HepG2 (cell line): ENCODE results near the gene SPIRE1. TPM values are rescaled to one million over a fixed set of nuclear protein-coding genes. Genes with fewer than 3 reads are reported as not detected.

ENCODE experiments used
- ATAC-seq: fragments of 200-7000 bp; cut with Tn5 transposase; 3 replicates; pipeline ENCODE4 v1.9.1; 2020; ENCODE audit warnings: mild to moderate bottlenecking, moderate library complexity
- BruUV-seq: library from RNA; stranded (reverse); fragments of 400-500 nt; replicated peaks from 2 replicates; lab custom pipeline; 2021; lab: Mats Ljungman, UMichigan
- CTCF ChIA-PET: fragments of 300-600 bp; formaldehyde crosslinking; extraction: SDS; loops from one replicate; lab custom pipeline; 2021; ENCODE audit warnings: low total read pairs, inconsistent platforms, low intra/inter-chr PET ratio; lab: Yijun Ruan, JAX
- POLR2A ChIA-PET: fragments of 350-600 bp; sonication (Branson Sonifier 250); formaldehyde crosslinking; loops from one replicate; lab custom pipeline; 2020; ENCODE audit warnings: antibody characterized with exemption, inconsistent platforms; lab: Yijun Ruan, JAX
- DNase-seq: peaks from one replicate; pipeline ENCODE4 v3.0.0-alpha.2; 2015; ENCODE audit warnings: low spot score
- FAIRE-seq: peaks from 3 replicates; lab custom pipeline; 2011; peaks lifted over from hg19 to GRCh38; lab: Jason Lieb, UNC
- H2AFZ ChIP-seq: one replicate; pipeline ENCODE4 v1.6.1; 2011; ENCODE audit warnings: low read length, inconsistent platforms
- H3K27ac ChIP-seq: fragments of 300-600 bp; 3 replicates; pipeline ENCODE4 v1.8.0; 2011; ENCODE audit warnings: mixed run types, mild to moderate bottlenecking, mixed read lengths, low read length, inconsistent platforms; ENCODE audit not compliant: insufficient read depth; ENCODE audit errors: extremely low read length
- H3K27me3 ChIP-seq, 2 experiments: fragments of 200-600 bp in 1 of 2; 2 replicates in 1 of 2; 3 replicates in 1 of 2; pipeline versions ENCODE4 v1.6.0 to v1.8.0; 2011; ENCODE audit warnings: low read length in 2 of 2, mild to moderate bottlenecking in 2 of 2, moderate library complexity in 2 of 2, inconsistent platforms in 1 of 2; ENCODE audit not compliant: insufficient read depth in 2 of 2, control insufficient read depth in 1 of 2
- H3K36me3 ChIP-seq, 2 experiments: fragments of 200-600 bp in 1 of 2; replicated peaks in 1 of 2; 2 replicates in 1 of 2; 3 replicates in 1 of 2; pipeline versions ENCODE4 v1.5.1 to v1.8.0; 2011; ENCODE audit warnings: low read length in 2 of 2, inconsistent platforms in 1 of 2; ENCODE audit not compliant: insufficient read depth in 2 of 2, control insufficient read depth in 1 of 2
- H3K4me1 ChIP-seq: 2 replicates; pipeline ENCODE4 v1.5.1; 2012; ENCODE audit warnings: low read length, inconsistent platforms; ENCODE audit not compliant: insufficient read depth
- H3K4me2 ChIP-seq: 2 replicates; pipeline ENCODE4 v1.6.0; 2011; ENCODE audit warnings: low read depth, low read length, inconsistent platforms
- H3K4me3 ChIP-seq, 3 experiments: fragments of 200-600 bp in 1 of 3; sonication (generic), shearing (Covaris generic) in 1 of 3; replicated peaks in 1 of 3; 2 replicates each; pipeline ENCODE4 v1.5.1; 2011 to 2016; ENCODE audit warnings: low read length in 3 of 3, inconsistent platforms in 2 of 3, low read depth in 2 of 3, mild to moderate bottlenecking in 2 of 3, control low read depth in 1 of 3, mixed read lengths in 1 of 3; ENCODE audit not compliant: insufficient read depth in 1 of 3
- H3K79me2 ChIP-seq: one replicate; pipeline ENCODE4 v1.6.1; 2011; ENCODE audit warnings: low read length, inconsistent platforms; ENCODE audit not compliant: insufficient read depth
- H3K9ac ChIP-seq: 2 replicates; pipeline ENCODE4 v1.6.0; 2011; ENCODE audit warnings: mild to moderate bottlenecking, low read depth, low read length, inconsistent platforms; ENCODE audit not compliant: insufficient read depth
- H3K9me3 ChIP-seq: 2 replicates; pipeline ENCODE4 v1.5.1; 2012; ENCODE audit warnings: mild to moderate bottlenecking, low read length
- H4K20me1 ChIP-seq: 2 replicates; pipeline ENCODE4 v1.6.0; 2011; ENCODE audit warnings: inconsistent platforms, mild to moderate bottlenecking, low read length, moderate library complexity; ENCODE audit not compliant: insufficient read depth
- HNRNPUL1 ChIP-seq: fragments of 200-400 bp; formaldehyde crosslinking; IDR thresholded peaks from 2 replicates; pipeline ENCODE4 v1.6.1; 2017; ENCODE audit warnings: low read depth, mild to moderate bottlenecking, low read length, moderate library complexity
- KDM3A ChIP-seq: IDR thresholded peaks from 2 replicates; pipeline ENCODE4 v1.6.1; 2018; ENCODE audit warnings: low read depth, missing compliant biosample characterization
- MED13 ChIP-seq: sonication (generic); formaldehyde crosslinking; IDR thresholded peaks from 2 replicates; pipeline ENCODE4 v1.5.0; 2020; ENCODE audit warnings: missing genetic modification reagents
- NKX3-1 ChIP-seq: sonication (generic); formaldehyde crosslinking; IDR thresholded peaks from 2 replicates; pipeline ENCODE4 v1.5.0; 2020; ENCODE audit warnings: missing genetic modification reagents
- PHF20 ChIP-seq: sonication (generic); formaldehyde crosslinking; IDR thresholded peaks from 2 replicates; pipeline ENCODE4 v1.5.0; 2020; ENCODE audit warnings: mild to moderate bottlenecking, missing genetic modification reagents
- RARG ChIP-seq: sonication (generic); formaldehyde crosslinking; IDR thresholded peaks from 2 replicates; pipeline ENCODE4 v1.4.0; 2020; ENCODE audit warnings: low read depth, mild to moderate bottlenecking, missing genetic modification reagents
- RBAK ChIP-seq: sonication (generic); formaldehyde crosslinking; IDR thresholded peaks from 2 replicates; pipeline ENCODE4 v1.5.1; 2020; ENCODE audit warnings: mild to moderate bottlenecking, missing genetic modification reagents
- RCOR2 ChIP-seq: IDR thresholded peaks from 2 replicates; pipeline ENCODE4 v1.6.1; 2016; ENCODE audit warnings: missing biosample characterization, missing genetic modification reagents
- SAFB2 ChIP-seq: sonication (generic); formaldehyde crosslinking; IDR thresholded peaks from 2 replicates; pipeline ENCODE4 v1.5.1; 2020; ENCODE audit warnings: missing genetic modification reagents, low read depth, mild to moderate bottlenecking, borderline replicate concordance
- TARDBP ChIP-seq: sonication (generic); formaldehyde crosslinking; IDR thresholded peaks from 2 replicates; pipeline ENCODE4 v1.8.0; 2022; ENCODE audit warnings: mild to moderate bottlenecking, missing genetic modification reagents
- TEAD2 ChIP-seq: sonication (generic); formaldehyde crosslinking; IDR thresholded peaks from 2 replicates; pipeline ENCODE4 v1.9.0; 2021; ENCODE audit warnings: missing genetic modification reagents
- THAP8 ChIP-seq: sonication (generic); formaldehyde crosslinking; IDR thresholded peaks from 2 replicates; pipeline ENCODE4 v1.5.1; 2020; ENCODE audit warnings: missing genetic modification reagents, mild to moderate bottlenecking, borderline replicate concordance
- WIZ ChIP-seq: sonication (generic); formaldehyde crosslinking; IDR thresholded peaks from 2 replicates; pipeline ENCODE4 v1.5.1; 2020; ENCODE audit warnings: mild to moderate bottlenecking, missing genetic modification reagents
- ZNF18 ChIP-seq: sonication (generic); formaldehyde crosslinking; IDR thresholded peaks from 2 replicates; pipeline ENCODE4 v1.8.0; 2022; ENCODE audit warnings: mild to moderate bottlenecking, missing genetic modification reagents; ENCODE audit not compliant: insufficient replicate concordance
- ZNF549 ChIP-seq: sonication (generic); formaldehyde crosslinking; IDR thresholded peaks from 2 replicates; pipeline ENCODE4 v1.5.0; 2020; ENCODE audit warnings: missing genetic modification reagents
- ZNF670 ChIP-seq: sonication (generic); formaldehyde crosslinking; IDR thresholded peaks from 2 replicates; pipeline ENCODE4 v1.8.0; 2022; ENCODE audit warnings: mild to moderate bottlenecking, missing genetic modification reagents, borderline replicate concordance
- ZNF691 ChIP-seq: sonication (generic); formaldehyde crosslinking; IDR thresholded peaks from 2 replicates; pipeline ENCODE4 v1.4.0; 2020; ENCODE audit warnings: missing genetic modification reagents, low read depth, mild to moderate bottlenecking, borderline replicate concordance
- ZNF720 ChIP-seq: sonication (generic); formaldehyde crosslinking; IDR thresholded peaks from 2 replicates; pipeline ENCODE4 v1.4.0; 2020; ENCODE audit warnings: missing genetic modification reagents
- ZNF841 ChIP-seq: sonication (generic); formaldehyde crosslinking; IDR thresholded peaks from 2 replicates; pipeline ENCODE4 v1.8.1; 2023; ENCODE audit warnings: missing genetic modification reagents, borderline replicate concordance
- WGBS: methylation state at CpG from one replicate; pipeline ENCODE4 v1.1.6; 2017; ENCODE audit warnings: low lambda C conversion rate; 5-methylcytosine and 5-hydroxymethylcytosine counted together
- in situ Hi-C: cut with HindIII; loops from 2 replicates; pipeline ENCODE4 v1.10.0; 2017; ENCODE audit warnings: low pct_unique_long_range_greater_than_20kb; ENCODE audit not compliant: extremely low pct_ligation_motif_present
- intact Hi-C: fragments of 100-400 bp; cut with micrococcal nuclease; formaldehyde crosslinking; loops from one replicate; pipeline ENCODE4 v1.10.0; 2022; ENCODE audit not compliant: unreplicated experiment
- polyA plus RNA-seq, 8 experiments: library from polyadenylated mRNA; depleted of rRNA in 3 of 8; stranded (reverse) in 7 of 8; unstranded in 1 of 8; fragments of >200 nt; fragmentation: Illumina TruSeq in 4 of 8; extraction: Trizol in 4 of 8; gene quantifications; 2 replicates each; pipeline versions ENCODE4 v1.2.1 to v1.2.3, GENCODE V29; 2011 to 2016; ENCODE audit warnings: low read depth in 4 of 8, missing spikeins in 1 of 8, mixed read lengths in 1 of 8; ENCODE audit not compliant: insufficient read depth in 1 of 8
- total RNA-seq, 5 experiments: library from RNA; depleted of rRNA; stranded (reverse); fragments of >200 nt; fragmentation: Illumina TruSeq; extraction: Trizol; gene quantifications; 2 replicates each; pipeline ENCODE4 v1.2.3, GENCODE V29; 2016; ENCODE audit warnings: low read depth in 1 of 5

SPIRE1 gene
- total and polyA plus RNA-seq, 2 of the 13 experiments (the other 11 are each of a cell fraction or from before 2014, with no cell fraction given) = 9.9 to 21.3 TPM

- FAIRE-seq (no peak), DNase-seq (no peak)
- Histone ChIP-seq H3K27me3 (peaks cover 0 to 11% of the 10 kb centered on the region in 2 experiments; a peak in 2 of 5 replicates), H3K4me2 (peak overlapping the region; percentile 54), H4K20me1 (no peaks in the 10 kb centered on the region), H3K36me3 (no peaks in the 10 kb centered on the region), H3K9me3 (no peaks in the 10 kb centered on the region), H3K4me1 (peaks cover 64% of the 10 kb centered on the region), H3K79me2 (no peaks in the 10 kb centered on the region), H3K4me3 (peak overlapping the region in 1 of 3 experiments; percentile 14; a peak in 1 of 6 replicates)
- in situ Hi-C loops (no loop called here), intact Hi-C loops (no loop called here)
- ChIA-PET POLR2A (interaction anchor here (0.8 to 1.3 kb wide), 3 partner anchors 13 to 29 kb away, joined by 3 to 6 read pairs (median 3); partner anchors contain the start of gene AFG3L2), CTCF (no interaction called here)
- no TSS peak for BruUV-seq
- TF ChIP-seq RBAK (CRISPR knock-in tag) (no peak), HNRNPUL1 (no peak), WIZ (CRISPR knock-in tag) (no peak), RARG (no peak), ZNF720 (CRISPR knock-in tag) (no peak), THAP8 (no peak), SAFB2 (CRISPR knock-in tag) (no peak), ZNF18 (CRISPR knock-in tag) (no peak), KDM3A (CRISPR knock-in tag) (no peak), ZNF670 (CRISPR knock-in tag) (no peak), PHF20 (CRISPR knock-in tag) (no peak), ZNF549 (CRISPR knock-in tag) (no peak), TARDBP (no peak), NKX3-1 (CRISPR knock-in tag) (no peak), RCOR2 (CRISPR knock-in tag) (no peak), ZNF691 (CRISPR knock-in tag) (no peak), MED13 (CRISPR knock-in tag) (no peak), ZNF841 (CRISPR knock-in tag) (no peak), TEAD2 (no peak)
- TF ChIP-seq, all 625 proteins: peak for 0
- 46% methylated on average over 19 of the region's 19 CpGs for WGBS
- no peak overlapping the region for H3K9ac ChIP-seq
- peak; percentile 32 for ATAC-seq
- no peak overlapping the region for H3K27ac ChIP-seq
- no peak overlapping the region for H2AFZ ChIP-seq
These were observed 251.4 kb downstream of the SPIRE1 start for GRCh38 chr18:12406371-12407111.
